Measurements from ENCODE around the gene FANCL.
"Not testable (repeated sequence)": the region's sequence is repeated elsewhere in the genome, so short reads cannot be mapped to it uniquely, and the experiment has no call there.

FANCL gene

GRCh38 chr2:58145769-58146168 lies 95.4 kb downstream of the FANCL start:
- not testable (repeated sequence) for DNase-seq (ENCODE audit: low read depth, low spot score)

DNA sequence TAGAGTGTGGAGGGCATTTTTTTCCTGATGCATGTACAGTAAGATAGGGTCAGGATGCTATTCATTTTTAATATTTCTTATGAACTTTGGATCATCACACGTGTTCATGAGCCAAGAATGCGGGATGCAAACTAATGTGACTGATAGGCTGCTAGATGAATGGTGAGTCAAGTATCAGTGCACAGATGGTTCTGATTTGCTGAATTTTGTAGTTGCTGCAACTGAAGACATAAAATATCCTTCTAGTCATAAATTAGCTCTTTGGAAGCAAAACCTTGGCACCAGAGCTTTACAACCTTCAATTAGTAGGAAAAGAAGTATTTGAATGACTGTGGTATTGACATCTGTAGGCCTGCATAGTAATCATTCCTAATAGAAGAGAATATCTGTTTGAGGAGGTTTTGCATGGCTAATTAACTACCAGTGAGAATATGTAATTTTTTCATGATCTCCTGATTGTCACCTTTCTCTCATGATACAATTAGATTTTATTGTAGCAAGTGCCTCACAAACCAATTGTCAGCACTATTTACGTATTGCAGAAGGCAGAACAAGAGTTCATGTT lies 100.5 kb downstream of the FANCL start:
- no peak for DNase-seq (ENCODE audit: low read depth, low spot score)

GRCh38 chr2:58138396-58139030 lies 102.6 kb downstream of the FANCL start:
- DNase-seq (ENCODE audit: low read depth, low spot score), result no peak

DNA sequence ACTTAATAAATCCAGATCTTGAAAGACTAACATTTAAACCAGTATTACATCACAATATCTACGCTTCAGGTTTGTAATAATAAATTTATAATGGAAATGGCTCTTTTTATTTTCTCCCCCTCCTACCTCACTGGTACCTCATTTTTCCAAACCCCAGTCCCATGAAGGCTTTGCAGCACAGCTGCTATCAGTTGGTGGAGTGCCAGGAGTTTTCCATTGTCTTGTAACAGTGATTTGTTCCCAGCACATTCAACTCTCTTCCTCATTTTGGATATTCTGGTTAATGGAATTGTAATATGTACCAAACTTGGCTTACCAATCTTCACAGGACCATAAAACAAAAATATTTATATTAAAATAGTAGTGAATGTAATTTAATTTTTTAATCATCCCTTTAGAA lies 103.3 kb downstream of the FANCL start:
- DNase-seq (ENCODE audit: low read depth, low spot score), result no peak

- DNase-seq (ENCODE audit: low read depth, low spot score), result no peak
Measured at GRCh38 chr2:58137221-58137620, 103.9 kb downstream of the FANCL start.

- no peak for DNase-seq (ENCODE audit: low read depth, low spot score)
Measured at GRCh38 chr2:58135861-58136260, 105.3 kb downstream of the FANCL start.

GRCh38 chr2:58133395-58133794 lies 107.7 kb downstream of the FANCL start:
- DNase-seq (ENCODE audit: low read depth, low spot score), result no peak

- no peak for DNase-seq (ENCODE audit: low read depth, low spot score)
Measured at GRCh38 chr2:58131191-58132011, 109.7 kb downstream of the FANCL start.

DNA sequence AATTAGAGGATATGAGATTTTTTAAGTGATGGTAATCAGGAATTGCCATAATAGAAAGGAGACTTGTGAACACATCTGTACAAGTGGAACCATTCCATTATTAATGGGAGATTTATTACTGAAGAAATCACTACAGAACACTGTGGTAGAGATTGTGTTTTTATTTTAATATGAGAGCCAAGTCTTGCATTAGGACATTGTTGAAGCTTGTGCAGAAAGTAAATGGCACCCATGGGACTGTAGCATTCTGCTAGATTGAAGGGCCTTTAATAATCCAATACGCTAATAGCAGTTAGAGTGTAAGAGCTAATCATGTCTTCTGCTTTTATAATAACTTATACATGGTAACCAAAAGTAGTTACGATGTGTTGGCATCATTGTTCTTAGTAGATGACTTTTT lies 110.9 kb downstream of the FANCL start:
- DNase-seq (ENCODE audit: low read depth, low spot score), result no peak

- no peak for DNase-seq (ENCODE audit: low read depth, low spot score)
Measured at GRCh38 chr2:58127111-58127510, 114.0 kb downstream of the FANCL start.

DNA sequence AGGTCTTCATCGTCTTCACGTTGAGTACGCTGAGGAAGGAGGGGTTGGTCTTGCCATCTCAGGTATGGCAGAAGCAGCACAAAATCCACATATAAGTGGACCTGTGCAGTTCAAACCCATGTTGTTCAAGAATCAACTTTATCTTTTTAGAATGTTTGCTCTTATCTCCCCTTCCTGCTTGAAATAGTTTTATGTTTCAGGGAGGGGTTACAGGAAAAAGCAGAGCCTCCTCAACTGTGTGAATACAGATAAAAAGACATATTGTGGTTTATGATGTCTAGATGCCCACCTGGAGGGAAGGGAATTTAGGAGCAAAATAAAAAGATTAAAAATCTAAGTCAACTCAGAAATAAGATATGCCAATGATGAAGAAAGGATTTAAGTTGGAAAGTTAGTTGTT lies 118.6 kb downstream of the FANCL start:
- DNase-seq (ENCODE audit: low read depth, low spot score), result no peak

GRCh38 chr2:58122040-58122439 lies 119.1 kb downstream of the FANCL start:
- no peak for DNase-seq (ENCODE audit: low read depth, low spot score)

- no peak for DNase-seq (ENCODE audit: low read depth, low spot score)
Measured at GRCh38 chr2:58120626-58121229, 120.4 kb downstream of the FANCL start.

DNA sequence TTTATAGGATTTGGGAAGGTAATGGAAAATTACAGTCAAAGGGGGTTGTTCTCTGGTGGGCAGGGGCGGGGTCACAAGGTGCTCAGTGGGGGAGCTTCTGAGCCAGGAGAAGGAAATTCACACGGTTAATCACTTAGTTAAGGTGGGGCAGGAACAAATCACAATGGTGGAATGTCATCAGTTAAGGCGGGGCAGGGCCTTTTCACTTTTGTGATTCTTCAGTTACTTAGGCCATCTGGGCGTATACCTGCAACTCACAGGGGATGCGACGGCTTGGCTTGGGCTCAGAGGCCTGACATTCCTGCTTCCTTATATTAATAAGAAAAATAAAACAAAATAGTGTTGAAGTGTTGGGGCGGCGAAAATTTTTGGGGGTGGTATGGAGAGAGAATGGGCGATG lies 127.6 kb downstream of the FANCL start:
- not testable (repeated sequence) for DNase-seq (ENCODE audit: low read depth, low spot score)

- DNase-seq (ENCODE audit: low read depth, low spot score), result no peak
Measured at GRCh38 chr2:58110765-58111164, 130.4 kb downstream of the FANCL start.

DNA sequence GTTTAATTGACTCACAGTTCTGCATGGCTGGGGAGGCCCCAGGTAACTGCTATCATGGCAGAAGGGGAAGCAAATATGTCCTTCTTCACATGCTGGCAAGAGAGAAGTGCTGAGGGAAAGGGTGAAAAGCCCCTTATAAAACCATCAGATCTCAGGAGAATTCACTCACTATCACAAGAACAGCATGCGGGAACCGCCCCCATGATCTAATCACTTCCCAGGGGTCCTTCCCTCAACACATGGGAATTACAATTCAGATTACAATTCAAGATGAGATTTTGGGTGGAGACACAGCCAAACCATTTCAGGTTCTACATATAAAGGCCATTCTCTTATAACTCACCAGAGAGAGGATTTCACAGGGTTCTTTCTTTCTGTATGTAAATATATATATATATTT lies 131.6 kb downstream of the FANCL start:
- DNase-seq (ENCODE audit: low read depth, low spot score), result no peak

All from activated naive CD8-positive, alpha-beta T cell treated with anti-CD3 and anti-CD28 coated beads, Interleukin-2, amount 50 U/mL, for 16 hours (primary cell).